Astrocyte (in vitro differentiated cells and primary cell): Measurements from ENCODE around the gene PACRG.

ENCODE experiments used
- CTCF ChIP-seq: IDR thresholded peaks from 2 replicates; pipeline ENCODE4 v1.5.1; 2011; ENCODE audit warnings: low read depth, mild to moderate bottlenecking, inconsistent platforms, low read length, moderate library complexity; ENCODE audit not compliant: insufficient read depth
- EZH2 ChIP-seq: IDR thresholded peaks from 2 replicates; pipeline ENCODE4 v1.6.1; 2012; ENCODE audit warnings: mild to moderate bottlenecking, low read length, inconsistent platforms; ENCODE audit not compliant: insufficient read depth

DNA sequence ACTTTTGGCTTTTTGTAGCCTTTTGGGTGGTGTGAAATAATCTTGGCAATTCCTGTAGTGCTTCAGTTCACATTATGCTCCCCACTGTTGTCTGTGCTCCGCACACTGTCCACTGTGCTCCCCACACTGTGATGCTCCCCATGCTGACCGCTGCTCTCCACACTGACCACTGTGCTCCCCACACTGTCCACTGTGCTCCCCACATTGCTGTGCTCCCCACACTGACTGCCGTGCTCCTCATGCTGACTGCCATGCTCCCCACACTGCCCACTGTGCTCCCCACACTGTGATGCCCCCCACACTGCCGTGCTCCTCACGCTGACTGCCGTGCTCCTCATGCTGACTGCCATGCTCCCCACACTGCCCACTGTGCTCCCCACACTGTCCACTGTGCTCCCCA is 118.9 kb downstream of the PACRG start:
- TF ChIP-seq CTCF: no peak
- TF ChIP-seq EZH2: no peak
